Activated T-cell treated with anti-CD3 and anti-CD28 coated beads, Interleukin-2, amount 50 U/mL, for 1 hour (primary cell): ENCODE measurements around the gene RSPH1.
A peak's percentile ranks its signal among the peaks of the same experiment; 100 is the strongest.

Experiments used
- DNase-seq: peaks from one replicate; pipeline ENCODE4 v3.0.0-alpha.2; 2020

Gene RSPH1

DNA sequence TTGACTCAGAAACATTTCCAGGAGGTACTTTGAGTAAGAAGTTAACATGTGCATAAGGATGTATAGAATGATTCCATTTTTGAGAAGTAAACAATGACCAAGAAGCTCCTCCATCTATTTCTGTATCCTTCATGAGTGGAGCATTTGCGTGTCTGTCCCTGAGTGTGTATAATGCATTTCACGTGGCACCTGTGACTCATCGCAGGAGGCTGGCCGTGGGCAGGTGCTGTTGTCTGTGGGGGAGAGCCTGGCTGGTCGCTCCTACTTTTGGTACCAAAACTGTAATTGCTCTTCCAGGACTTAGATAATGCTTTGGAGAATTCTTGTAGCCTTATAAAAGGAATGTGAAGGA lies 34.1 kb upstream of the RSPH1 start:
- DNase-seq, result no peak

DNA sequence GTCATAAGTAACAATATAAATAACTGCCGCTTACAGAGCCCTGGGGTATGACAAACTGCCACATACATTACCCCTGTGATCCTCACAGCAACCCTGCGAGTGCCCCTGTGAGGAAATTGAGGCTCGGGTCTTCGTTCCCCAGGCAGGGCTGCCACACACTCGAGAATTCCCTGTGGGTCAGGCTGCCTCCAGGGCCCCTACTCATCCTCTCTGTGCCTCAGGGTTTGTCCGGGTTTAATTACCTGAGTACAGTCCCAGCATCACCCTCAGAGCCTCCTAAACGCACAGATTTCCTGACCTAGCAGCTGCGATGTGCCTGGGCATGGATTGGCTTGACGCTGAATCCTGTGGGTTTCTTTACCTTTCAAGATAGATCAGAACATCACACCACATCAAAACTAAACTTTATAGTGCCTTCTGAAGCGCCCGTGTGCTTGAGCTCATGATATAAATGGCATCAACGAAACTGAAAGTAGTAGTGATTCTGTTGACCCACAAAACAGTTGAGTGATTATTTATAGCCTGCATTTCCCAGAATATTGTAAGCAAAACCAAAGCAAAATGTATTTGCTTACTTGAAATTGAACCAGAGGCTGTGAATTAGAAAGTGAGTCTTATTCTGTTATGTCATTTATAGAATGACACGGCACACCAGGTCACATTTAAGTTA lies 31.6 kb upstream of the RSPH1 start:
- peak; percentile 53 for DNase-seq

DNA sequence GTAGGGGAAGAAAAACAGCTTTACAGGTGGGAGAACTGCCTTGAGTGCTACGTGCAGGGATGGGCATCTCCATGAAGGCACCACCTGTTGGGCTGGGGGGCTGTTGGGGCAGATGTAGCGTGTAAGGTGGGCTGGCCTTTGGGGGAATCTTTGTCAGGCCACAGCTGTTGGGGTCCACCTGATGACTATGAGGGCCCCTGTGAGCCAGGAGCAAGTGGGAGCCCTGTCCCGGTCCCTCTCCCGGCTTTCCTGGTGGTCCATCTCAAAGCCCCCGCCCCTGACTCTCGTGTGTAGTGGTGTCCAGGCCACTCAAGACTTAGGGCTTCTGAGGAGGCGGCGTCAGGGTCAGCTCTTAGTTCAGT lies 31.1 kb upstream of the RSPH1 start:
- DNase-seq, result no peak

DNA sequence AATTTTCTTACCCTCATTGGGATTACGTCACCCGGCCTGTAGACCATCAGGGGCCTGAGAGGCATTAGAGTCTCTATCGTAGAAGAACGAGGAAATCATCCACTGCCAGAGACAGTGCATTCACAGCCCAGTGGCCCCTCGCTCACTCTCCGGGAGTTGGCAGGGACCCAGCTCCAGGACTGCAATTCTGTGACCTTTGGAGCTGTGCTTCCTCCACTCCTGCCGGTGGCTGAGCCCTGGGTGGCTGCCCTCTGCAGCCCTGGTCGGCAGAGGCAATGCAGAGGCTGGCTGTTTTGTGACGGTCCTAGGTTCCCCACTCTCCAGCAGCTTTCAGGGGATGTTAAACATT lies 30.3 kb upstream of the RSPH1 start:
- DNase-seq, result no peak

DNA sequence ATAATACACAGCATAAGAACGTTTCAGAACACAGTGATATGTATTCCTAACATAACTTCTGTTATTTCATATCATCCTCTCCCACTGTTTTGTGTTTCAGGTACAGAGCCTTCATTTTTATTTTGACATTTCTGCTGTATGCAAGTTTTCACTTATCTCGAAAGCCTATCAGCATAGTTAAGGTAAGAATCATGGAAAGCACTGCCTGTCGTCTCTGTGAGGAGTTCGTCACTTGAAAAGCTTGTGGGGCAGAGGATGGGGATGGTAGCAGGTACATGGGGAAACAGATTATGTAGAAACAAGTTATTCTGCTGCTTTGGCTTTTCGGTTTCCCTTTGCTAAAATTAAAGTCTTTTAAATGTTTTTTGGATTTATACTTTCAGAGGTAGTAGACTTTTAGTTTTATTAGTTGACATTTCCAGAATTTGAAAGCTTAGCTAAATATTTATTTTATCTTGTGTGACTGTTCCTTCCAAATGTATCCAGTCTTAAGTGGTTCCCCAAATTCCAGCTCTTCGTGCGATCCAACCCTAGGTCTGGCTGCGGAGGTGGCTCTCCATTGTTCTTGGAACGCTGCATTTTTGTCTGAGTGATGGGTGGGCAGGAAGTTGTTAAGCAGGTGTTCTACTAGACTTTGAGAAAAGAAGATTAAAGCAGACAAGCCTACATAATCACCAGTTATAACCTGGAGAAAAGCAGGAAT lies 29.8 kb upstream of the RSPH1 start:
- DNase-seq, result no peak

DNA sequence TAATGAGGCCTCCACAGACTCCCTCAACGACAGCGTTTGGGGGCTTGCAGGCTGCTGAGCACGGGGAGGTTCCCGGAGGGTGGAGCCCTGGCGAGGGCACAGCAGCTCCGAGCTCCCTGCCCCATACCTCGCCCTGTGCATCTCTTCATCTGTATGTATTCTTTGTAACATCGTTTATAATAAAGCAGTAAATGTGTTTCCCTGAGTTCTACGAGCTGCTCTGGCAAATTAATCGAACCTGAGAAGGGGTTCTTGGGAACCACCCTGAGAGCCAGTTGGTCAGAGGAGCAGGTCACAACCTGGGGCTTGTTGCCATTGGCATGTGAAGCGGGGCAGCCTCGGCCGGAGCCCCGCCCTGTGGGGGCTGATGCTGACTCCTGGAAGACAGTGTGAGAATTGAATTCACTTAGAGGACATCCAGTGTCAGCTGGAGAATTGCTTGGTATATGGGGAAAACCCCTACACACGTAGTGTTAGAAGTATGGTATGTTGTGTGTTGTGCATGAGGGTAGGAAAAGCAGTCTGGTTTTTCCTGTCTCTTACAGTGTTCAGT lies 29.1 kb upstream of the RSPH1 start:
- DNase-seq, result no peak

DNA sequence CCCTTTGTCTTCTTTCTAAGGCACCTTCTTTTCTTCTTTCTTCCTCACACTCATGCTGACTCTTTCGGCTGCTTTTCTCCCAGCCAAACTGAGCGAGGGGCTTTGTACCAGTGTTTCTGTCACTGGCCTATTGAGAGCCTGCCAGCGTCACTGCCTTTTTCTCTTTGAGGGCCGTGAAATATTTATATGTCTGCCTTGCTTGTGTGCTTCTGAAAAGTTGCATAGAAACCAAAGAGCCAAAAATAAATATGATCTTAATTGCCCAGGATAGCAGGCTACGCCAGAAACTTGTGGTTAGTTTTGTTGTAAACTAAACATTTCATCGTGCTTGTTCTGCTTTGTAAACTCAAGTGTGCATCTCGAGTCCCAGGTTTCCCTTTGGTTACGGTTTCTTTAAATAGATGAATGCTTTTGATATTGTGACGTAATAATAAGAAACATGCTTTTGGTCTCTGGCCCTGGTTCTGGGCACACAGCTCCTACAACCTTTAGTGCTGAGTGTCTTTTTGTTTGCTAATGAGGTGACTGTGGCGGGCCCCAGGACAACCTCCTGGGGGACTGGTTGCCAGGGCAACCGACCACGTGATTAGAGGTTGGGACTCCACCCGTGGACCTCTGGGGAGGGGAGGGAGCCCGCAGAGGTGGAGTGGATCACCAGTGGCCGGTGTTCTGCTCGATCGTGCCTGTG lies 28.5 kb upstream of the RSPH1 start:
- DNase-seq, result peak; percentile 47

DNA sequence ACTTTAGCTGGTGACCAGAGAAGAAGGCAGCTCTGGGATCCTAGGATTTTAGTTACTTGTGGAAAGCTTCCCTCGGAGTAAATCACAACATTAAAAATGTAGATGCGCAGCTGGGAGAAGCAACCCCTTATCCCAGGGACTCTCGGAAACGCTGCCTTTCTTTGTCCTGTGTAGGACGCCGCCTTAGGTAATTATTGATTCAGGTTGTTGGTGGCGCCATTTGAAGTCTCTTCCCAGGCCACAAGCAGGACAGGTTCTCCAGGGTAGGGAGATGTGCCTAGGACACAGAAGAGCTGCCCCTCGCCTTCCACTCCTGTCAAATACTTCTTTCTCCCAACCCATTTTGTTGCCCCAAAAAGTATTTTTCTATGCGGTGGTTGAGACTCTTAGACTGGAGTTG lies 27.9 kb upstream of the RSPH1 start:
- DNase-seq, result no peak

DNA sequence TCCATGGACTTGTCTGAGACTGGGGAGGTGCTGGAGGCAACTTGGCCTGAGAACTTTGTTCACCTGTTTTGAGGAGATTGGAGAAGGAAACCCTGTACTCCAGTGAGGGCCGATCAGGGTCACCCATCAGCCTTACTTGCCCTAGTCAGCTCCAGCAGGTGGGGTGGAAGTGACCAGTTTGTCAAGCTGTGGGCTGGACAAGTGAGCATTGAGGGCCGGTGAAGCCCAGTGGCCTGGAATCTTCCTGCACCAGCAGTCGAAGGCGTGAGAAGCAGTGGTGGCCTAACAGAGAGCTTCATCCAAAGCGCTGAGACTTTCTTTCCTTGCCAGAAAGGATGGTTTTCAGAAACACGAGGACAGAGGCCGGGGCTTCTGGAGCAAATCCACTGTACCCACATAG lies 27.2 kb upstream of the RSPH1 start:
- no peak for DNase-seq

DNA sequence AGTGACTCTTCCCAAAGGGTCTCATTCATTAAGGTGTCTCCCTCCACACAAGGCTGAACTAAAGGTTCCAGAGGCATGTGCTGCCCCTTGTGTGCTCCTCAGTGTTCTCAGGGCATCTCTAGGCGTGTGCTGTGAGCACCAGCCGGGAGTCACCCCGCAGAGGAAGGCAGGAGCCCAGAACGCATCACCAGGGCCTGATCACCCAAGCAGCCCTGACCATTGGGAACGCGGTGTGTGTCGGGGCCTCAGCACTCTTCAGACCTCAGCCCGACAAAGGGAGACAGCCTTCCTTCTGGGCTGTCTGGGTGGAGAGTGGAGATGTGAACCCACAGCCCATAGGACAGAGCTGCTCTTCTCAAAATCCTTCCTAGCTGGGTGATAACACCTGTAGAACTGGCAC lies 26.7 kb upstream of the RSPH1 start:
- no peak for DNase-seq

DNA sequence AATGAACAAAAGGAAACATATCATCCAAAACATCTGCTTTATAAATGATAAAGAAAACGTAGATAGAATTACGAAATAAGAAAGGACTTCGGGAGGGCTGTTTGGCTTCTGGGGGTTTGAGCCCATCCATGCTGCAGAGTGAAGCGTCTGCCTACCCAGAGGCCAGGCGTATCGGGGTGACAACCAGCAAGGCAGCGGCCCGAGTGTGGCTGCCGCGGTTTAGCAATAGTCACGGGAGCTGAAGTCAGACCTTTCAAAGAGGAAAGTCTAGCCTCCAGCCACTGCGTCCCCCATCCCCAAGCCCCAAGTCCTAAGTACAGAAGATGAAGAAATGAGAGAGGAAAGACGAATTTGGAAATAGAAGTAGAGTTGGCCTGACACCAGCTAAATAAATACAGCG lies 26.2 kb upstream of the RSPH1 start:
- DNase-seq, result no peak

DNA sequence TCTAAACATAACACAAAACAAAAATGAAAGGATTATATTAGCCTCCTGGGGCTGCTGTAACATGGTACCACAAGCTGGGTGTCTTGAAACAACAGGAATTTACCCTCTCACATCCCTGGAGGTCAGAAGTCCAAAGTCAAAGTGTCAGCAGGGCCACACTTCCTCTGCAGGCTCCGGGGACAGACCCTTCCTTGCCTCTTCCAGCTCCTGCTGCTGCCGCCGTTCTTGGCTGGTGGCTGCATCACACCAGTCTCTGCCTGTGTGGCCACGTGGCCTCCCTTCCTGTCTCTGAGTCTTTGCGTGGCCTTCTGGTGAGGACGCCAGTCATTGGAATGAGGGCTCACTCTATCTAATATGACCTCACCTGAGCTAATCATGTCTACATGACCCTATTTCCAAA lies 25.8 kb upstream of the RSPH1 start:
- DNase-seq, result no peak

DNA sequence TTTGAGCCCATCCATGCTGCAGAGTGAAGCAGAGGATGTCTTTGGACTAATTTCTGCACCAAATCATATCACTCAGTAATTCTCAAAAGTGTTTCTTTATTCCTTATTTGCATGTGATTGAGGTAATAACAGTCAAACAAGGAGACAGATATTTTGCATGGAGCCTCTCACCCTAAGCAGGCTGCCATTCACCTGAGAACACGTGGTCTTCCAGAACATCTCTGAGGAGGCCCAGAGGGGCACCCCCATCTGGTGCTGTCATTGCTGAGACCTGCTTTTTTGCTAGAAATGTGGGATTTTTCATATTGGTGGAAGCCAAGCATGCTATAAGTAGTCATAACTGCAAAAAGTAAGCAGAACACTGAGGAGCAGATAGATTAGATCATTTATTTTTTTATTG lies 25.4 kb upstream of the RSPH1 start:
- DNase-seq, result no peak

DNA sequence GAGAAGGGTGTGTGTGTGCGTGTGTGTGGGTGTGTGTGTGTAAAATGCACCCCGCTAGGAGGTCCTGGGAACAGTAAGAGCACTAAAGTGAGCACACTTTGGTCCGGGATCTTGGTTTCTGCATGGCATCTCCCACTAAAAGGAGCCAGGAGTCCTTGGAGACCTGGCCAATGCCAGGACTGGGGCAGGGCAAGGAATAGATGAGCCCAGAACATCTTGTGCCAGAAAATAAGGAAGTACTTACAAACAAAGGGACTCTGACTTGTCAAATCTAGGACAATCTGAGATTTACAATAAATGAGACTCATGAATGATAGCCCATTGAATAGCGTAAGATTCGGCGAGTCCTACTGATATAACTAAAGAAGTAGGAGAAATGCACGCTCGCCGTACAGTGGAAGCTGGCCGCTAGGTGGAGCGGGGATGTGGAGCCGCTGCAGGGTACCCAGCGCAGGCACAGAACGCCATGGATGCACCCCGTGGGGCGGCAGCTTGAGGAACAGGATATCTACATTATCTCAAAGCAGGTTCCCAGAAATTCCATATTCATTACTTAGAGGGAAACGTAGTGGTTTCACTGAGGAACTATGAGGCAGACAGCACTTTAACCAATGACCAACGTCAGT lies 24.7 kb upstream of the RSPH1 start:
- DNase-seq, result no peak

DNA sequence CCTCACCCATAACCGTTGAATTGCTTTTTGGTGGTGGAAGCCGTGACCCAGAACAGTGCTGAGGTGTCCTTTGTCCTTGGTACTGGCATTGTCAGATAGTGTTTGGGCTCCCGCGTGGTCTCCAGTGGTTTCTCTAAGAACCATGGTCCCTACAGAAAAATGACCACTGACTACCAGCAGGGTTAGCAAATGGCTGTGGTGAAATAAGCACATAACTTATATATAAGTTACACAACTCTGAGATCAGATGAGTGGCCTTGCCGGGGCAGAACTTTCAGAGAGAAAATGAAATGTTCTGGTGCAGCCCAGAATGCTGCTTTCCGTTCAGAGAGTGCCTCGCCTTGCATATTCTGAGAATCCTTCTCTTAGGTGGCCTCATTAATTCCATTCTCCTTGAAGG lies 22.6 kb upstream of the RSPH1 start:
- DNase-seq, result no peak

DNA sequence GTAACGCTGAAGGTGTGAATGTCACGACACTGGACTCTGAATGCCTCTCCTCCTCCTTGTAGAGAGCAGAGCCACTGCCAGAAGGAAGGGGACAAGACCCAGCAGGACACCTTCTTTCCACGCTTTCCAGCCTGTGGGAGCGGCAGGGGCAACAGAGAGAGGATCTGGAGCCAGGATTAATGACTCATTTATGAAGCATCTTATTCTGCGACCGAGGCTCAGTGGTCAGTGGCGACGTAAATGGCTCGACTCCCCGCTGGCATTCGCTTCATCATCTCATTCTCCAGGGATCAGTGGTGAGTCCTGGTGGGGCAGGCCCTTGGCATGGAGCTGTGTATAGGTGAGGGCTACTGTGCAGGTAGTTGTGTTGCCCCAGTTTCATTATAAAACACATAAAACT lies 22.2 kb upstream of the RSPH1 start:
- no peak for DNase-seq

DNA sequence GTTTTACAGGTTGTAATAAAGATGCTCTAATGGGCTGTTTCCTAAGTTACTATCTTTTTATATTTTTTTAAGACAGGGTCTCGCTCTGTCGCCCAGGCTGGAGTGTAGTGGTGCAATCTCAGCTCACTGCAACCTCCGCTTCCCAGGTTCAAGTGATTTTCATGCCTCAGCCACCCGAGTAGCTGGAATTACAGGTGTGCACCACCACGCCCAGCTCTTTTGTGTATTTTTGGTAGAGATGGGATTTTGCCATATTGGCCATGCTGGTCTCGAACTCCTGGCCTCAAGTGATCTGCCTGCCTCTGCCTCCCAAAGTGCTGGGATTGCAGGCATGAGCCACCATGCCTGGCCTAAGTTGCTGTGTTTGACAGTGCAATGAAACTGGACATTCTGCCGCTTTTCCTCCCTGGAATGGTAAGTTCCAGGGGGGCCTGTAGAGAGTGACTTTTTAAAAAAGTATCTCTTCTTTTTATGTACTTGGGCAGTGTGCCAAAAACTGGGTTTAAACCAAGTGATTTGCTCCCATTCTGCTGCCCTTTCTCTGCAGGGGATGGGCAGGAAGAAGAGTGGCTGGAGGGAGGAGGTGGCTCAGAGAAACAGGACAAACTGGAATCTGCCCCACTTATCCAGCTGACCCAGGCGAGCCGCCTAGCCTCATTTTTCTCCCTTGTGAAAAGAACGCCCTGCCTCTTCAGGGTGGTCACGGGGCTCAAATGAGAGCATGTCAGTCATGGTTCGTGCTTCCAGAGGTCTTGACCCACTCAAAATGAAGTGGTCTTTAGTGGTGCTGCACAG lies 19.9 kb upstream of the RSPH1 start:
- DNase-seq, result no peak

DNA sequence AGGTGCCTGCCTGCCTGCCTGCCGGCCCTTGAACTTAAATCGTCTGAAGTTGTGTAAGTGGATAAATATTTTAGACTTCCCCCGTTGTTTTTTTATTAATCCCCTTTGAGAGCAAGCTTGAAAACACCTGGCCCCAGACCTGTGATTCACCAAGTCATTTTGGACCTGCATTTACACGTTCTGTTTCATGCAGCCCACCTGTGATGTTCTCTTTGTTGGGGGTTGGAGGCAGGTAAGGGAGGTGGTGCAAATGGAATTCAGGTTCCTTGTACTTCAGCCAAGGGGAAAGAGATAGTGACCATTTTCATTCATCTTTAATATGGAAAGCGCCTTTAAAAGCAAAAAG lies 18.8 kb upstream of the RSPH1 start:
- no peak for DNase-seq

DNA sequence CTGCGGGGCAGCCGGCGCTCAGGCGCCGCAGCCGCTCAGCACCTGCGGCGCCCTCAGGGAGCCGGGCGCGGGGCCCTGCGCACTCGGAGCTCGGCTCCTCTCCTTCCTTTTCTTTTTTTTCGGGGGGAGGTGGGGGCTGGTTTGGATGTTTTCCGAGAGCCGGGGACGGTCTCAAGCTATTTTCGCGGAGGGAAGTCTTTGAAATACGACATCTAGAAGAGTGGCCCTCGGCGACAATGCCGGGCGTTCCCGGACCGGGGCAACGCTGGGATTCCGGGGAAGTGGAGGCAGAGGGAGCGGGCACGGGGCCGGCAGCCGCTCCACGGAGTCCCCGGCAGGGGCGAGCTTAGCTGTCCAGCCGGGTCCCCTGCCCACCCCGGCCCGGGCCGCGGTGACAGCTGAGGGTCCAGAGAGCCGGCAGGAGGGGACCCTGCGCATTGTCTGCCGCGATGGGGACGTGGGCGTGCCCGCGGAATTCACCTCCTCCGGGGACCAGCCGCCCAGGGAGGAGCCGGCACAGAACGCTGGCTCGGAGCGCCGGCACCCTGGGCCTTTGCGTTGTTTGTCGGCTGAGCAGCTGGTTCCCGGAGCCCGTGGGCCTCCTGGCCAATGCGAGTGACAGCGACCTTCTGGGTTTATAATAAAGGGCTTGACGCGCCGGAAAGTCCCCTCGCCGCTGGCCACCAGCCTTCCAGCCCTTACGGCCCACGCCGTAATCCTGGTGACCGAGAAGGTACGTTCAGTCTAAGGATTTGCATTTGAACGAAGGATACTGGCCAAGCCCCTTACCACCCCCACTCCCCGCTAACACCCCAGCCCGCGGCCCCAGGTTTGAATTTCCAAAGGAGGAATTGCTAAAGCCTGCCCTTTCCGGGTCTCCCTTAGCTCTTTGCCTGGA lies 18.2 kb upstream of the RSPH1 start:
- peak; percentile 71 for DNase-seq

DNA sequence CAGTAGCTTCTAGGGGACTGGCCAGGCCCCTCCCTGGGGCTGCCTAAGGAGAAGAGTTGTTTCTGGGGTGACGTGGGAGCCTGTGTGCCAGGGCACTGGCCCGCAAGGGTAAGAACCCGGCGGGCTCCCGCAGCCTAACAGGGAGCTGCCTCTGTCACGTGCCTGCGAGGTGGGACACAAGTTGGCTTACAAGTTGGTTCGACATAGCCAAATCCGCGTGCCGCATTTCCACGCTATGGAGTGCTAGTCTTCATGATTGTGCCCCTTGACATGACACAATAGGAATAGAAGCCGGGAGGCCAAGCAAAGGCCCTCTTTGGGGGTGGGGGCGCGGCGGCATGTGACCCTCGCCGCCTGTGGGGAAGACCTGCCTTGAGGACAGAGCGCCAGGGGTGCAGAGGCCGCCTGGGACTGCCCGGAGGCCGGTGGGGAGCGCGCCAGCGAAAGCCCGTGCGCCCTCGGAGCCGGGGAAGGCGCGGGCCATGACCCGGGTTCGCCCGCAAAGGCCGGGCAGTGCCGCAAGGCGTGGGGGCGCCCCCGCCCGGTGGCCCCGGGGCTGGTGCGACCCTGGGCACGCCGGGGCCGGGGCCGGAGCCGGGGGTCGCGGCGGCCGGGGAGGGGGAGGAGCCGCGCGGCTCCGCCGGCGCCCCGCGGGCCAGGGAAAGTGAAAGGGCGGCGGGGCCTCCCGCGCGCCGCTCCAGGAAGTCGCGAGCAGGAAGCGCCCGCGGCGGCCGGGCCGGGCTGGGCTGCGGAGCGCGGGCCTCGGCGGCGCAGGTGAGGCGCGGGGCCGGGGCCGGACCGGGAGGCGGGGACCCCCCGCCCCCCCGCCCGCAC lies 17.3 kb upstream of the RSPH1 start, which contains the start of gene SLC37A1:
TSS of gene SLC37A1 (plus strand) at position 702 of the 834 bp plus-strand sequence. CDS start 4,603 bp downstream, outside the sequence.
- DNase-seq, result peak; percentile 62
